PC-9 (cell line): ENCODE measurements around the gene NT5DC3. TPM values are rescaled to one million over a fixed set of nuclear protein-coding genes. Genes with fewer than 3 reads are reported as not detected.

Experiments
- BruUV-seq: library from RNA; stranded (reverse); fragments of 400-500 nt; replicated peaks from 2 replicates; lab custom pipeline; 2021; lab: Mats Ljungman, UMichigan
- CTCF ChIA-PET: fragments of 300-600 bp; sonication (Branson Sonifier 250); formaldehyde crosslinking; loops from one replicate; lab custom pipeline; 2022; ENCODE audit warnings: antibody characterized with exemption; lab: Charles Lee
- POLR2A ChIA-PET: fragments of 300-600 bp; sonication (Branson Sonifier 250); formaldehyde crosslinking; loops from one replicate; lab custom pipeline; 2022; ENCODE audit warnings: antibody characterized with exemption; ENCODE audit not compliant: unreplicated experiment; lab: Charles Lee
- DNase-seq, 2 experiments: peaks; one replicate each; pipeline versions ENCODE4 v3.0.0 to v3.0.0-alpha.2; 2015 to 2022; ENCODE audit warnings: mixed read lengths in 1 of 2
- H2AFZ ChIP-seq: fragments of 200-600 bp; sonication (generic); 2 replicates; pipeline ENCODE4 v1.8.1; 2017; ENCODE audit warnings: antibody characterized with exemption
- H3F3A ChIP-seq: fragments of 200-600 bp; sonication (generic); 2 replicates; pipeline ENCODE4 v1.8.1; 2017; ENCODE audit warnings: antibody characterized with exemption, mild to moderate bottlenecking, low read depth; ENCODE audit not compliant: insufficient read depth
- H3K27ac ChIP-seq: fragments of 200-600 bp; sonication (generic); 2 replicates; pipeline ENCODE4 v1.6.1; 2016; ENCODE audit warnings: mixed run types
- H3K27me3 ChIP-seq: fragments of 200-600 bp; sonication (generic); 2 replicates; pipeline ENCODE4 v1.6.1; 2016; ENCODE audit warnings: low read depth, mixed run types; ENCODE audit not compliant: insufficient read depth
- H3K36me3 ChIP-seq: fragments of 200-600 bp; sonication (generic); 2 replicates; pipeline ENCODE4 v1.6.1; 2016; ENCODE audit warnings: low read depth, mixed run types
- H3K4me1 ChIP-seq: fragments of 200-600 bp; sonication (generic); replicated peaks from 2 replicates; pipeline ENCODE4 v1.6.1; 2016; ENCODE audit warnings: mixed run types; ENCODE audit not compliant: insufficient read depth
- H3K4me2 ChIP-seq: fragments of 200-600 bp; sonication (generic); 2 replicates; pipeline ENCODE4 v1.6.1; 2017; ENCODE audit warnings: mixed run types
- H3K4me3 ChIP-seq: fragments of 200-600 bp; sonication (generic); 2 replicates; pipeline ENCODE4 v1.6.1; 2016; ENCODE audit warnings: mixed run types
- H3K79me2 ChIP-seq: fragments of 200-600 bp; sonication (generic); 2 replicates; pipeline ENCODE4 v1.6.1; 2017; ENCODE audit warnings: low read depth, mixed run types
- H3K9me2 ChIP-seq: fragments of 200-600 bp; sonication (generic); 2 replicates; pipeline ENCODE4 v1.8.1; 2017; ENCODE audit warnings: mild to moderate bottlenecking; ENCODE audit not compliant: insufficient read depth
- H3K9me3 ChIP-seq: fragments of 200-600 bp; sonication (generic); 2 replicates; pipeline ENCODE4 v1.8.1; 2016; ENCODE audit warnings: low read depth; ENCODE audit not compliant: insufficient read depth
- H4K20me1 ChIP-seq: fragments of 200-600 bp; sonication (generic); 2 replicates; pipeline ENCODE4 v1.8.1; 2017; ENCODE audit not compliant: insufficient read depth
- CTCF ChIP-seq: fragments of 200-600 bp; sonication (generic); conservative IDR thresholded peaks from 2 replicates; pipeline ENCODE4 v1.6.1; 2017; ENCODE audit warnings: mixed run types, antibody characterized with exemption, mild to moderate bottlenecking, moderate library complexity
- EZH2 ChIP-seq: fragments of 200-600 bp; sonication (generic); IDR thresholded peaks from 2 replicates; pipeline ENCODE4 v1.8.0; 2017; ENCODE audit warnings: antibody characterized with exemption, low read depth
- intact Hi-C: fragments of 100-400 bp; cut with micrococcal nuclease; formaldehyde crosslinking; loops from one replicate; pipeline ENCODE4 v1.10.0; 2022; ENCODE audit not compliant: unreplicated experiment
- total RNA-seq: library from RNA; stranded (reverse); gene quantifications from 2 replicates; pipeline ENCODE4 v1.2.3, GENCODE V29; 2021

Gene NT5DC3
- total RNA-seq, 1 experiment from 2014 or later = 13.2 TPM

DNA sequence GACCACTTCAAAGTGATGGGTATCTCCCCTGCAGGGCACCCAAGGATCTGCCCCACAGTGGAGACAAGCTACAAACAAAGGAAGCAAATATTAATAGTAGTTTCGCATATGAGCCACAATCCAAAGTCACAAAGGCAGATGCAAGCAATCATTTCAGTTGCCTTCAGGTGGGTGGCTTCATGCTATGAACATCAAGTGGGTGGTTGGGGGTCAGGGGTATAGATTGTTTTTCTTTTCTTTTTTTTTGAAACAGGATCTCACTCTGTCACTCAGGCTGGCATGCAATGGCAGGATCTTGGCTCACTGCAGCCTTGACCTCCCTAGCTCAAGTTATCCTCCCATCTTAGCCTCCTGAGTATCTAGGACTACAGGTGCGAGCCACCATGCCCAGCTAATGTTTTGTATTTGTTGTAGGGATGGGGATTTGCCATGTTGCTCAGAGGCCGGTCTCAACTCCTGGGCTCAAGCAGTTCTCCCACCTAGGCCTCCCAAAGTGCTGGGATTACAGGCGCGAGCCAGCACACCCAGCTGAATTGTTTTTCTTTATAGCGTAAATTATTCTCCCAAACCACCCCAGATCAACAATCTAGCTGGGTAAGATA, 13.4 kb upstream of the NT5DC3 start:
- POLR2A ChIA-PET = no interaction called here
- Histone ChIP-seq H3K9me2 (no peaks in the 10 kb centered on the region), H3K79me2 (no peaks in the 10 kb centered on the region), H3K4me2 (no peak overlapping the region), H3K36me3 (no peaks in the 10 kb centered on the region), H3K27me3 (no peaks in the 10 kb centered on the region), H3K9me3 (no peaks in the 10 kb centered on the region), H3K4me1 (peaks cover 11% of the 10 kb centered on the region), H2AFZ (no peak overlapping the region), H3K4me3 (no peak overlapping the region), H3K27ac (no peak overlapping the region), H4K20me1 (no peaks in the 10 kb centered on the region), H3F3A (peaks cover 10% of the 10 kb centered on the region)
- CTCF ChIA-PET = no interaction called here
- BruUV-seq = no TSS peak
- no peak for DNase-seq
- intact Hi-C loops = no loop called here
- TF ChIP-seq EZH2 = no peak
- TF ChIP-seq CTCF = no peak

DNA sequence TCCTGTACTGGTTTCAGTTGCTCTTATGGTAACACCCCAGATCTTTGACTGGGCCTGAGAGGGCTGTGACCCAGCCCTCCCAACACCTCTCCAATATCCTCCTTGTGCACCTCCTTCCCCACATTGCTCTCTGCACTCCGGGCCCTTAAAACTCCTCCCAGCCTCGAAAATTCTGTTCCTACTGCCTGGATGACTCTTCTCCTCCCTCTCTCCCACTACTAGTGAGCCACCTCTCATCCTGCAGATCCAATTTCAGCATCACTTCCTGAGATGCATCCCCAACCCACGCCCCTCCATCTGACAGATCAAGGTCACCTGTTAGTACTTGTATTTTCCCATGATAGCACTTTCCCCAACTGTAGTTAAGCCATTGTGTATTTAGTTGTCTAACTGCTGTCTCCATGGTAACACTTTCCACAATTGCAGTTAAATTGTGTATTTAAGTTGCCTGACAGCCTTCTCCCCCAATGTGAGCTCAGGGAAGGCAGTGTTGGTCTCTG, 11.5 kb upstream of the NT5DC3 start:
- no peaks in the 10 kb centered on the region for H3K9me2 ChIP-seq
- intact Hi-C loops = no loop called here
- TF ChIP-seq EZH2 = no peak
- no peak for TF ChIP-seq CTCF
- H3K79me2 ChIP-seq = no peaks in the 10 kb centered on the region
- no peak overlapping the region for H3K4me2 ChIP-seq
- BruUV-seq = no TSS peak
- H2AFZ ChIP-seq = no peak overlapping the region
- no peaks in the 10 kb centered on the region for H3K9me3 ChIP-seq
- CTCF ChIA-PET = no interaction called here
- H4K20me1 ChIP-seq = no peaks in the 10 kb centered on the region
- no peaks in the 10 kb centered on the region for H3K4me1 ChIP-seq
- H3F3A ChIP-seq = no peaks in the 10 kb centered on the region
- POLR2A ChIA-PET = no interaction called here
- no peaks in the 10 kb centered on the region for H3K36me3 ChIP-seq
- no peak for DNase-seq
- no peak overlapping the region for H3K27ac ChIP-seq
- no peak overlapping the region for H3K4me3 ChIP-seq
- H3K27me3 ChIP-seq = no peaks in the 10 kb centered on the region

DNA sequence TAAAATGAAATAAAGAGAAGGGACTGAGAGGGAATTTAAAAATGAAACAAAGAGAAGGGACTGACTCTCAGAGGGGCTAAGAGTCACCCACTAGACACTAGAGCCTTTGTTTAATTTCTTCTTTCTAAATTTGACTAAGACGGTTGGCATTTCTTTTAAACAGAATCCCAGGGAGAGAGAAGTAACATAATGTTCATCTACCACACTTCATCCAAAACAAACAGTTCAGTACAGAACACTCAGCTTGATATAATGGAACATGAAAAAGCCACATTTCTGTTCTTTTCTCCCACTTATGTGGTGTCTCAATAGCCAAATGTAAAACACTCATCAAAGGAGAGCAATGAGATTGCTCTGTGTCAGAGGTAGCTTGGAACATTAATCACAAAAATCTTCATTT, 10.1 kb upstream of the NT5DC3 start:
- no peaks in the 10 kb centered on the region for H3K9me2 ChIP-seq
- H3F3A ChIP-seq = no peaks in the 10 kb centered on the region
- H3K4me2 ChIP-seq = no peak overlapping the region
- ChIA-PET POLR2A (no interaction called here), CTCF (interaction anchor here (0.6 kb wide), 1 partner anchor 19 kb away, joined by 8 read pairs; no protein-coding TSS in a partner anchor)
- no peaks in the 10 kb centered on the region for H3K27me3 ChIP-seq
- no peaks in the 10 kb centered on the region for H3K4me1 ChIP-seq
- no peak overlapping the region for H3K27ac ChIP-seq
- H3K79me2 ChIP-seq = no peaks in the 10 kb centered on the region
- no peak overlapping the region for H2AFZ ChIP-seq
- H3K9me3 ChIP-seq = no peaks in the 10 kb centered on the region
- no peaks in the 10 kb centered on the region for H4K20me1 ChIP-seq
- DNase-seq = no peak
- no peak overlapping the region for H3K4me3 ChIP-seq
- H3K36me3 ChIP-seq = no peaks in the 10 kb centered on the region
- BruUV-seq = no TSS peak
- TF ChIP-seq CTCF (no peak), EZH2 (no peak)
- intact Hi-C loops = no loop called here
